Stimulated activated naive CD4-positive, alpha-beta T cell treated with Interleukin-2 at 50 U/mL for 16 hours (primary cell): ENCODE measurements around the gene HIPK2.

Source experiments
- DNase-seq: peaks from one replicate; lab custom pipeline; 2025; lab: John Stamatoyannopoulos, UW

The HIPK2 gene

DNA sequence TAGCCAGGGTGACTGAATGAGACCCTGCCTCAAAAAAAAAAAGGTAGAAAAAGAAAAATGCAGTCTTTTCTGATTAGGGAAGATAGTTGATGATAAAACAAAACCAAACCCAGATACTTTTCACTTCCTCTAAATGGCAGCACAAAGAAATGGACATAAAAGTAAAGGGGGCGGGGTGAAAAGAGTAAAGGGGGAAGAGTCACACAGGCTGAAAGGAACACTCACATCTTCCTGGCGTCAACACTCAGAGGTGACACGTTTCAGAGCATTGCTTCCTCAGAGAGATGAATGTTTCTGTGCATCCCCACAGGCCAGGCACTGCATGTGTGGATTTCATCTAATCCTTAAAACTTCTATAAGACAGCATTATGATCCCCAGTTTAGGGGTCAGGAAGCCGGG, 81.2 kb downstream of the HIPK2 start:
- no peak for DNase-seq

- no peak for DNase-seq
Measured at GRCh38 chr7:139695588-139695987, 82.2 kb downstream of the HIPK2 start.

DNA sequence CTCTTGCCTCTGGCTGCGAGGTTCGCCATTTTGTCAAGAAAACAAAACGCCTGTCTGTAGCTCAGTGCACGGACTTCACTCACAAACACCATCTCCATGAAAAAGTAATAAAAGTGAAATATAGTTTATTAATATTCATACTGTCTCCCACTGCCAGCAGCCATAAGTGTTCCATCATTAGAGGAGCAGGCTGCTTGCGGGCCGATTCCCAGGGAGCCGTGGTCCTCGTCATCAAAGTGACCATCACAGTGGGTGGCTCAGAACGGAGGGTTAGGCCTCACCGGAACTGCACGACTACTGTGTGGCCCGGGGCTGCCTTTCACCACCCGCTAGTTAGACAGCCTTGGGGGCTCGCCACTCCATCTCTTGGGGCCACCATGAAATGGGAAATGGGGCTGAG, 82.7 kb downstream of the HIPK2 start:
- DNase-seq = no peak

GRCh38 chr7:139694389-139694676, 83.5 kb downstream of the HIPK2 start:
- DNase-seq = no peak

DNA sequence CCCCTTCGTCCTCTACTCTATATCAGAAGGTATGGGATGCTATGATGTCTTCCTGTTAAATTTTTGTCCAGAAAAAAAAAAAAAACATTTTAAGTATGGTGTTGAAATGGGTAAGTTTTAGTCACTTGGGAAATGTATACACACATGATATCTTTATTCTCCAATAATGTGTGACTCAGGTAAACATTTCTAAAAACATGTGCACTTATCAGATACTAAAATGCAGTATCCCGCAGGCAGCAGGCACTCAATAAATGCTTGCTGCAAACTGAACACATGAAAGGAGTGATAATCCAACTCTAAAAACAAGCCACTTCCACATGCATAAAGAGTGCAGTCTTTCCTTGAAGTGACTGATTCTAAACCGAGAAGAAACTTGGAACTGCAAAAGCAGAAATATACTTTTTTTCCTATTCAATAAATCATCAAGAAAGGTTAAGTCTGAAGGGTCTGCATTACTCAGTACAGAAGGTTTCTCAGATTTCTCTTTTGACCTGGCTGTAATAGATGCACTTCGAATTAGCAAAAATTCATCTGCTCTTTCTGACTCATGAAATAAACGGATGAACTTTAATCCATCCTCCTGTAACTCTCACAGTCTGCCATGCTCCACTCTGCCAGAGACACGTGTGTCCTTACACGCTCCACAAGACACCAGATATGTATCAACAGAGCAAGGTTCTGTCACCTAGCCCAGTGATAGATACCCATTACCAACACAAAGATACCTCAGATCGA, 84.0 kb downstream of the HIPK2 start:
- DNase-seq = no peak

DNA sequence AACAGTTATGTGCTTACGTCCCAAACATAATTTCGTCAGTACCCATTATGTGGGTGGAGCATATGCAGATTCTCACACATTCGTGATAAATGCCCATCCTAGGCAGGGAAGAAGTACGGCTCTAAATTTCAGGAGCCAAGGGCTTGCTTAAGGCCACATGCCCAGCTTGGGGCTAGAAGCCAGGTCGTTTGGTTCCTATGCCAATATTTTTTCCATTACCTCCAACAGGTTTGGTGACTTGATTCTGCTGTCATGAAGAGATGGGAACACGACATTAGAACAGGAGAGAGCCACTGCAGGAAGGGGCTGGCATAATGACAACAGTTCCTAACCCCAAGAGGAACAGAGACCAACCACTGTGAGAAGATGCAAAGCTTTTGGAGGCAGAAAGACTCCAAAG, 85.1 kb downstream of the HIPK2 start:
- DNase-seq = no peak

DNA sequence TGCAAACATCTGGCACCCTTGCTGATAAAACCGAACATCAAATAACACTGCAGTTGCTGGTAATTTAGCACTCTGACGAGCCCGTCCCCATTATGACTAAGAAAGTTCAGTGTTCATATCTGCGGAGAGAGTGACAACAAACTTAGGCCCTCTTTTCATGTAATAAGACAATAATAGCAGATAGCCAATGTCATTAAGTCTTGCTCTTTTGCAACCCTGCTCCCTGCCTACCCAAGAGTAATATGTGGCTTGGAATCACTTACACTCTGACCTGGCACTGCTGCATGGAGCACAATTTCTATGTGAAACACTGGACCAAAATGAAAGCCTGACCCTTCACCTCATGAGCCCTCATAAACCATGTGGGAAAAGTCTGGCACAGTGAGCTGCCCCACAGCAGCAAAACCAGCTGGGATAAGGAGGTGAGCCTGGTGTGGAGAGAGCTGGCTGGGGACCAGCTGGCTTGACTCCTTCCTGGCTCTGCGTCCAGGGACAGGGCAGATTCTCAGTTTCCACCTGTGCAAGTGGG, 86.5 kb downstream of the HIPK2 start:
- DNase-seq = no peak

- DNase-seq = no peak
Measured at GRCh38 chr7:139687980-139688632, 89.7 kb downstream of the HIPK2 start.

- DNase-seq = no peak
Measured at GRCh38 chr7:139687211-139687954, 90.4 kb downstream of the HIPK2 start.

DNA sequence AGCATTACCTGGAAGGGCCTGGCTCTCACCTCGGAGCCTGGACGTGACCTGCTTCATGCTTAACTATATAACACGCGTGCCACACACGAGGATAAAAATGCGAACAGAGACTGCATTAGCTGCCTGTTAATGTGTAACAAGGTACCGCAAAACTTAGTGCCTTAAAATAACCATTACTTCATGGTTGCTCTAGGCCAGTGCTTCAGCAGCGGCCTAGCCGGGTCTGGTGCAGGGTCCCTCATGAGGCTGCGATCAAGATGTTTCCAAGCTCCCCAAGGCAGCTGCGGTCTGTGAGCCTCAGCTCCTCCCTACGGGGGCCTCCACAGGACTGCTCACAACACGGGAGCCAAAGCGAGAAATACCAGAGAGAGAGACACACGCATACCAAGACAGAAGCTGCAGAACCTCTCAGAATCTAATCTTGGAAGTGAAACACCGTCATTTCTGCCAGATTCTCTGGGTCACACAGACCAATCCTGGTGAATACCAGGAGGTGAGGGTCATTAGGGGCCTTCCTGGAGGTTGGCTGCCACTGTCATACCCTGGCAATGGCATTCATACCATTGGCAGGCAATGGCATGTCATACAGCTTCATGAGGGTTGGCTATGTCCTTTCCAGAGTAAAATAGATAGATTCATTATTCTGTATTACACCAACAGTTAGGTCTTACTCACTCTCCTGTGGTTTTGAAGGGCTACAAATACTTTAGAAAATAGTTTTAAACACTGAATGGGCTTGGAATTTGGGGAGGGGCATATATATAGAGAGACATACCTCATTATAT, 94.5 kb downstream of the HIPK2 start:
- DNase-seq = no peak

GRCh38 chr7:139682136-139683013, 95.4 kb downstream of the HIPK2 start:
- DNase-seq = peak; percentile 69

DNA sequence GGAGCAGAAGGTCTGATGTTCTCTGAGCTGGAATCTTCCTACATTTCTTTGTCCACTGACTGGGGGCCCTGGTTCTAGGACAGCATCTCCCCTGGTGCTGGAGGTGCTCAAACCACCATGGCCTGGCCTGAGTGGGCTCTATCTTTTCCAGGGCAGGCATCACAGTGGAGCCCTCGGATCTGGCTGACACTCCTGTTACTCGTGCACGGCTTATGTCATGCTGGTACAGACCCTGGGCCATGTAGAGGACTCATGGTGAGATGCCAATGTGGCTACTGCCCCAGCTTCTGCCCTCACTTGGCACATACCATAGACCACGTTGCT, 96.0 kb downstream of the HIPK2 start:
- no peak for DNase-seq

- no peak for DNase-seq
Measured at GRCh38 chr7:139681463-139681755, 96.4 kb downstream of the HIPK2 start.

DNA sequence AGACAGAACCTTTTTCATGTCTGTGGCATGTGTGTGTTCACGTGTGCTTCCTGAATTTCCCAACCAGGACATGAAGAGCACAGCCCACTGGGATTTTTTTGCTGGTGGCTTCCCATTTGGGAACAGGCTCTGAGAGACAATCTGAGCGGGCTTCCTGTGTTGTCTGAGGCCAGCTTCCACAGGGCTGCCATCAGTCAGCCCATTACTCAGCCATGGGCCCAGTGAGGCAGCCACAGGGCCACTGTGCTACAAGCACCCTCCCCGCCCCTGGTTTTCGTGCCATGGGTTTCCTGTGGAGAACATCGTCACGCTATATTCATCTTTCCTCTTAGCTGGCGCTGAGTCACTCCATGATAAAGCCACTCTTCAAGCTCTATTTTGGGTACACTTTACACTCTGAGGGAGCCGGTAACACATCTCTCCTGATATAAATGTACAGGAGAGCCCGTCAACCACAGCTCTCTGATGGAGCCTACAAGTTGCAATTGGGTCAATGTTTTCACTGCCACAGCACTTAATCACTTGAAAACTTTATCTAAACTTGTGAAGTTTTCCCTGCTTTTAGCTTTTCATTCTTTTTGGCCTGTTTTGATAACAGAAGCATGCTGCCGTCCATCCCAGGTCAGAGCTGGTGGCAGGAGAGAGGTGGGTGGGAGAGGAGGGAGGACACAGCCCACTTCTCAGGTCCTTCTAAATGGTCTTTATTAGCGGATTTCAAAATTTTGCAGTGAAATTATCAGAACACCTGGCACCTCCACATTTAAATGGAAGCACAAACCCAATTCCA, 96.9 kb downstream of the HIPK2 start:
- DNase-seq = peak; percentile 88

DNA sequence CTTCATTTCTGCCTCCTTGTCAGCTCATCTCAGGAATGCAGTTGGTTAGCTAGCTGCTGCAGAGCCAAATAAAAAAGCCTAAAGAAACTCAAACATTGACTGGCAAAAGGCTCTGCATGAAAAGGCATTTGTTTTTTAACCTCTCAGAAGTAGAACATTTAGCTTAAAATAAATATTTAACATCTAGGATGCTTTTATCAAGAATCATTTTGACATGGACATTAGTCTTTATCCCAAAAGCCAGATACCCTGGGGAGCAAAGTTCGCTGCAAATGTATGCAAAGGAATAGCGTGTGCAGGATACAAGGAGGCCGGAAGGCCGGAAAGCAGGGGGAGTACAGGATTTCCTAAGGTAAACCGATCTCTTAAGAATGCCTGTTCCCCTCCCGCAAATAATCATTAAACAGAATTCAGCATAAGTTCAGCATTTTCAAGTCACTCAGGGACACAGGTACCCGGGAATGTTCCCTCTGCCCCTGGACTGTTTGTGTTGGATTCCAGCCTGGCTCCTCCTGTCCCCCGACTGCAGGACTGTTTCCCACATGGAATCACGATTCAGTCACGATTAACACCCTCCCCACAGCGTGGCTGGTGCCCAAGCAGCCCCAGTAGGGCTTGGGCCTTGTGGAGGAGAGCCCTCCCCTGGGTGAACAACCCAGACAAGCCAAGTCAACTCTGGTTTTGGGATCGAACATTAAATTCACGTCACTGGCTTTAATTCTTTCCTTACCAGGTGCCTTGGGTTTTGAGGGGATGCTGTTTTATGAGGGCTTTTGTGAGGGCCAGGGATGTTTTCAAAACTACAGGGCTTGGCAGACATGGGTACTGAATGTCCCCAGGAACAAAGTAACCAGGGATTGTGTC, 97.8 kb downstream of the HIPK2 start:
- DNase-seq = no peak

- no peak for DNase-seq
Measured at GRCh38 chr7:139676390-139676789, 101.4 kb downstream of the HIPK2 start.

DNA sequence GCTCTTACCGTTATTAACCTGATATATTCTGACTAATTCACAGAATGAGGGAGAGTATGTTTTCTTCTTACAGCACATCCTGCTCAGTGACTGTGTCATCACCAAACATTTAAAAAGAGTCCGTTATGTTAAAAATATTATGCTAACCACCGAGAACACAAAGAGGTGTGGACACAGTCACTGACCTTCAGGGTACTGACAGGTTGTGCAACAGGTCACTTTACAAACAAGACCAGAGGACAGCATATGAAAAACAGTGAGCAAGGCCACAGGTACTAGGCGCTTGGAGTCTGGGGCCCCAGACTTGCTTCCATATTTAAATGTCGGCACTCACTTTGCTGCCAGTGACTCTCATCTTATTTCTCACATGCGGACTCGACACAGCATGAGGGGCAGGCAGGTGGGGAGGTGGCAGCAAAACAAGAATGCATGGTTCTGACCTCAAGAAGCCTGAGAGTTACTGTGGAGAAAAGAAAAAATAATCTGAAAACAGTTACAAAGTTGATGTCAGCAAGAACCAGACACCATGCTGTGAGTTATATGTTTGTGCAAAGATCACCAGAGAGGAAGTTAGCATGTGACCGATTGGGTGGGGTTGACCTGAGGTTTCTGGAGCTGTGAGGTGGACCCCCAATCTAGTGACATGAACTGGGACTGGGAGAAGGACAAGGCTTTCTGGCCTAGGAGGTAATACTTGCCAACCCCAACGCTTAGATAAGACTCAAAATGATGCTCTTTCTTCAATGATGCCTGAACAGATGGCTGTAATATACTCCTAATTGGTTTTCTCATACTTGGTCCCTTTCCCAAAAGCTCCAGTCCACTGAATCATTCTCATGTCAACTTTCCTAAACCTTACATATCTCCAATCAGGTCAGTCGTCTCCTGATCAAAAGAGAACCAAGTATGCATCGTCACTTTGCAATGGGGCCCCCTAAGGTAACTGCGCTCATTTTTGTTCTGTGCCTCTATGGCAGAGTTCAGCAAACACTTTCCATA, 102.4 kb downstream of the HIPK2 start:
- DNase-seq = no peak

DNA sequence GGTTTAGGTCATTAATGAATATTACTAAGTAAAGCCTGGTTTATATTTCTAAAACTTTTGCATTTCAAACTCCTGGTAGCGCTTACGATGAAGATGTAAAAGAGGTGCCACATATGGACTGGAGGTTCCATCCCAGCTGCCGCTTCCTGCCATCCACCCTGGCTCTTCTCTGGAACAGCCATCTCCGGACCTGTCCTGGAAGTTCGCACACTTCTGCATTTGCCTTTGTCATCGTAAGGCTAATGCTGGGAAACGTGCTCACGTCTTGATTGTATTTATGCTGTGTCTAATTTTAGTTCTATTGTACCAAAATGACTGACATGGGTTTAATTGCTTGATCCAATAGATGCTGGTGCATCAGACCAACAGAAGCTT, 103.1 kb downstream of the HIPK2 start:
- no peak for DNase-seq

GRCh38 chr7:139674341-139674740, 103.5 kb downstream of the HIPK2 start:
- DNase-seq = no peak
